GM21526 (cell line): ENCODE results near the gene SMPX.

Experiments
- ATAC-seq: cut with Tn5 transposase; IDR thresholded peaks from one replicate; pipeline ENCODE4 v1.9.1; 2021; ENCODE audit warnings: moderate library complexity; ENCODE audit not compliant: unreplicated experiment, low FRiP score

Gene SMPX

GRCh38 chrX:21745756-21746155 lies 12.2 kb downstream of the SMPX start:
- ATAC-seq, result peak; percentile 79

- ATAC-seq, result no peak
Measured at GRCh38 chrX:21744721-21745120, 13.2 kb downstream of the SMPX start.

- ATAC-seq, result no peak
Measured at GRCh38 chrX:21744060-21744459, 13.9 kb downstream of the SMPX start.

GRCh38 chrX:21741869-21742701 lies 15.8 kb downstream of the SMPX start:
- ATAC-seq, result no peak

DNA sequence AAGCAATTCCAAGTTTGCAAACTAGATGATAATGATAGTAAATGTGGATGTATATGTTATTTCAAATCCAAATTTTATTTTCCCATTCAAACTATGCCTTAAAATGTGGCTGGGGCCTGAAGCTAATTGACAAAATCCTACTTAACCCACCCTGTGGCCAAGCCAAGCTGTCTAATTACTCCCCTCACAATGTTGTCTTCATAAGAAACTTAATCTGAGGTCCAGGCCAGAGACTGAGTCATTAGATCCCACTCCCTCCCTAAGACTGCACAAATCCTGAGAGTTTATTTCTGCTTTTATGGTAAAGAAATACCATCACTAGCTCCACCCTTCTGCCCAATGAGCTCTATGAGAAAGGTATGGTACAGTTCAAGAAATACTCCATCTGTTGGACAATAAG lies 16.6 kb downstream of the SMPX start:
- ATAC-seq, result no peak

- ATAC-seq, result no peak
Measured at GRCh38 chrX:21740329-21741274, 17.3 kb downstream of the SMPX start.

DNA sequence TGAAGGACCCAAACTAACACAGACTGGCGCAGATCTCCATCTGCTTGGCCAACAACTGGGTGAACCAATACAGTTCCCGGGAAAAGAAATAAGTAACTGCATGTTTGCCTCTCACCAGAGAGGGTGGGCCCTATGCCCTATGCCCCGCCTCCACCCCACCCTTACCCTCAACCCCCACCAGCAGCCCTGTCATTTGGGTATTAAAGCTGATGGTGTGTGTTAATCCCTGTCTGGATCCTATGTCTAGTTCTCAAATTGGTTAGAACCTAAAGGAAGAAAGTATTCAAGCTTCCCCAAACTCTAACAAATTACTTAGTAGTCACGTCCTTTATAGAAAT lies 19.0 kb downstream of the SMPX start:
- no peak for ATAC-seq

GRCh38 chrX:21738210-21738949 lies 19.5 kb downstream of the SMPX start:
- no peak for ATAC-seq

GRCh38 chrX:21735768-21736127 lies 22.2 kb downstream of the SMPX start:
- no peak for ATAC-seq

DNA sequence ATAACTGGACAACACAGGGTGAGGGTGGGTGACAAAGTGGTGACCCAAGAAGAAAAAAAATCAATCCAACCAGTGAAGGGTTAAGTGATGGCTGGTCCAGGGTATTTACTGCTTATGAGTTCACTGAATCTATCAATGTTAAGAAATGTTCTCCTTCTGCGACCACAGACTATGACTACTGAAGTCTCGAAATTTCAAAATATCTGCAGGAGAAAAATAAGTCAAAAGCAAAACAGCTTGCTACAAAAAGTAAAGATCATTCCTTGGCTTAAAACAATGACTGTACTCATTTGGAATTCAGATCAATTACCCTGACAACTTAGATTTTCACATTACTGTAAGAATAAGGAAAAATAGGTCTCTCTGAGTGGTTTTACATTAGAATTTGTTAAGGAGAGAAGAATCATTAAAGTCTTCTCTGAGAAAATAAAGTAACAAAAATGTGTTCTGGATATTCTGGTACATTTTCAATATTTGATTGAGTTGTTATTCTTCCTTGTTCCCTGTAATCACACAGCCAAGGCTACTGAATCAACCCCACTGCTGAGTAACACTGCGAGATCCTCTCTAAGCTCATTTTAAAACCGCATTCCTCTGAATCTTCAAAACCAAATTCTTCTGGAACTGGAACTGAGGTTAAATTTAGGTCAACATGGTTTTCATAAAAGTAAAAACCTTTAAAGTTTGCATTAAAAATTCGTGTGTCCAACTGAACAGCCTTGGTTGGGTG lies 22.7 kb downstream of the SMPX start:
- no peak for ATAC-seq

GRCh38 chrX:21734175-21734574 lies 23.7 kb downstream of the SMPX start:
- no peak for ATAC-seq

DNA sequence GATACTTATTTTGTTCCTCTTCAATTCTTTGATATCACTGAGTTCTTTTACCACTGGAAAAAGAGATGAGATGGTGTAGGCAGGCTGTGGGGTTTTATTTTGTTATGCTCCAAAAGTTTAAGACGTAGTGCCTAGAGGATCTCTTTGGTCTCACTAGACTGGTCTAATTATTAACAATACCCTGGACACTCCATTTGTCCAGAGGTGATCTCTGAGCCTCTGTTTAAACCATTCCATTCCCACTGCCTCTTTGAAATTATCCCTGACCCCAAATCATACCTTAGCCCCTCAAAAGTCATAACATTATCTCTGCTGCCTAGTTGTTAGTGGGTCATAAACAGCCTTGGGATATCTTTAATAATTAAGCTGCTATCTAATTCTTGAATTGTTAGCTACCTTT lies 24.2 kb downstream of the SMPX start:
- no peak for ATAC-seq

DNA sequence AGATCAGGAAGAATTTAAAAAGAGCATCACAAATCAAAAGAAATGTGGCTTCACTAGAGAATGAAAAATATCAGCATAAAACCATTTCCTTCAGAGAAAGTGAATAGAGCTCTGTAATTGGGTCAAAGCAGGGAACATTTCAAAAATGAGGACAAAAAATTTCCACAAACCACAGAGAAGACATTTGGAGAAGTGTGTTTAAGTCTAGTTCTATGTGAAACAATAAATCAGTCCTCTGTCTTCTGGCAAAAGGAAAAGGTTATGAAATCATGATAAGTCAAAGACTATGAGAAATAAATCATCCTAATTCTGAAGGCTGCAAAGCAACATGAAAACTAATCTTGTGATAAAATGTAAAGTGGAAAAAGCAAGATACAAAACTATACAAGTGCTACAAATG lies 27.9 kb downstream of the SMPX start:
- ATAC-seq, result no peak

DNA sequence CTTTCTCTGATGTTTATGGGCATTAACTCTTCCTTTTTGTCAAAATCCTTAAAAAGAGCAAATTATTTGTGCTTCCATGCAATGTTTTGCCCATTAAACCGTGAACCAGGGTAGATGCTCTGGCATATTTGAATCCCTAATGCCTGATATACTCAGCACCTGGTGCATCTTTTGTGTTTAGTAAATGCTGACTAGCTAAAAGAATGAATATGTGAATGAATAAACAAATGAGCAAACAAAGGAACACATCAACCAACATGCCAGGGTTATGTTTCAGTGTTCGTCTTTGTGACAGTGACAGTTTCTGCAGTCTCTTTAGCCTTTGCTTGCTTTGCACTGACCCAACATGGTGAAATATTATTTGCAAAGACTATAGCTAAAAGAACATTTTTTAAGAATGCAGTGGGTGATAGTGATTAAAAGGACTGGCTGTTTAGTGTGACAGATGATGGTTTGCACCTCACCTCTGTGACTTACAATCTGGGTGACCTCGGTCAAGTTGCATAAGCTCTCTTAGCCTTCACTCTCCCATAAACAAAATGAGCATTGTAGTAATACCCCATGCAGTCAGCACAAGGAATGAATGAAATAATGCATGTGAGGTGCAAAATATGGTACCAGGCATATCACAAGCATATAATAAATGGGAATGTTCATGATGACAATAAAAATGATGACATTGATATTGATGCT lies 29.5 kb downstream of the SMPX start:
- ATAC-seq, result no peak

GRCh38 chrX:21725916-21726315 lies 32.0 kb downstream of the SMPX start:
- ATAC-seq, result no peak

DNA sequence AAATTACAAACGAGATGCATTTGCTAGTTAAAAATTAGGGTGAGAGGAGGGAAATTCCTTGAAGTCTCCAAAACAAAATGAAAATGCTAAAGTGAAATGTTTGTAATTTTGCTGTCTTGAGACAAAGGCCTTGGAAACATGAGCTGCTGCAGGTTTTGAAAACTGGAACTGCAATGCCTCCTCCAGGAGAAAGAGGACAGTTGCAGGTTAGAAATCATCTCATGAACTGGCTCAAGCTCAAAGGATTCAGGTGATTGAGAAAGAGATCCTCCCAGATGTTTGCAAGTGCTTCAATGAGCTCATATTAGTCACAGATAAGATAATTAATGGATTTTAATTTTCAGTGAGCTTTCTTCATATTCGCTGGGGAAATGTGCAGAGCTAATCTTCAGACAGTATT lies 32.4 kb downstream of the SMPX start:
- no peak for ATAC-seq

DNA sequence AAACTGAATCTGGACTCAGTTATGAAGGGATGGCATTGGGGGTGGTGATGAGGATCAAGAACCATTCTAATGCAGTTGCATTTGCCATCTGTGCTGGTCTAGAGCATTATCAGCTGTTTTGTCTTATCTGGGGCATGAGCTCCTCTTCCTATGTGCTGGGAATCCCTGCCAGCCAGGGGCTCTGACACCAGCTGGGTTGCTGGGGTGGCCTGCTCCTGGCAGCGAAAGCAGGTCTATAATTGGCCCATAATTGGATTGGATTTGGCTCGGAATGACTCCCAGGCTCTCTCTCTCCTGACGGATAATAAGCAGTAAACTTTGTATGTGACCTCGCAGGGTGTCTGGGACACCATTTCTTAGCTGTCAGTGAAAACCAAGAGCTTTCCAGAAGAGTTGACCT lies 34.1 kb downstream of the SMPX start:
- no peak for ATAC-seq

- ATAC-seq, result no peak
Measured at GRCh38 chrX:21723084-21723483, 34.8 kb downstream of the SMPX start.

DNA sequence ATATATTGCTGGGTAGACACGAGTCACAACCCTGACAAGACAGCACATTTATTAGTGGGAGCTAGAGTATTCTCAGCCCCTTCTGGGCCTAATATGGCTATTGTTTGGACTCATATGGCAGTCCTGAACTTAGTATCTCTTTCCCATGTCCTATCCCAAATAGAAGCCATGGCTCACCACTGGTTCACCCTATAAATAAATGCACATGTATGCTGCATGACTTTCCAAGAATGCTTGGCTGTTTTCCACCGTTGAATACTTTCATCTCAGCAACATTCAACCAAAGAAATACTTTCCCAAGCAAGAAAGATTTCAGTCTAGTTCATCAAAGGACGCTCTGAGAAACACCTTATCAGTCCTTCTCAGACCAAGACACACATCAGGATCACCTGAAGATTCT lies 36.7 kb downstream of the SMPX start:
- ATAC-seq, result no peak

DNA sequence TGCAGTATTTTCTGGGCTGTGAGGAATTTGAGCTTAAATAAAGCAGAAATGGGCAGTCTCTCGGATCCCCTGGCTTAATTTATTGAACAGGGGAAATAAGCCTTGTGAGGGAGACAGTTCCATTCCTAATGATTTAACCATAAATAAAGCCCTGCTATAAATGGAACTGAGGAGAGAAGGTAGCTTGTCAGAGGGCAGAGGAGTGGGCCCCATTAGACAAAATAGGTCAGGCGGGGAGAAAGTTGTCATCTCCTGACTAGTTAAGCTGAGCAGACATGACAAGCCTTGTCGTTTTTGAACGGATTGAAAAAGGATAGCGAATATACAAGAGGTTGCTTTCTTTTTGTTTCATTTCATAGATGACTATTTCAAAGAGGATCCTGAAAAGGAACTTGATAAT lies 39.3 kb downstream of the SMPX start:
- ATAC-seq, result no peak
